Measurements from ENCODE around the gene PRKAR1A.
"Not testable (repeated sequence)": the region's sequence is repeated elsewhere in the genome, so short reads cannot be mapped to it uniquely, and the experiment has no call there.

PRKAR1A gene

GRCh38 chr17:68581863-68582645, 69.8 kb downstream of the PRKAR1A start:
- no peak for DNase-seq

- not testable (repeated sequence) for DNase-seq
Observed at GRCh38 chr17:68582867-68583266, 70.6 kb downstream of the PRKAR1A start.

GRCh38 chr17:68584581-68585303, 72.5 kb downstream of the PRKAR1A start:
- DNase-seq, result no peak

DNA sequence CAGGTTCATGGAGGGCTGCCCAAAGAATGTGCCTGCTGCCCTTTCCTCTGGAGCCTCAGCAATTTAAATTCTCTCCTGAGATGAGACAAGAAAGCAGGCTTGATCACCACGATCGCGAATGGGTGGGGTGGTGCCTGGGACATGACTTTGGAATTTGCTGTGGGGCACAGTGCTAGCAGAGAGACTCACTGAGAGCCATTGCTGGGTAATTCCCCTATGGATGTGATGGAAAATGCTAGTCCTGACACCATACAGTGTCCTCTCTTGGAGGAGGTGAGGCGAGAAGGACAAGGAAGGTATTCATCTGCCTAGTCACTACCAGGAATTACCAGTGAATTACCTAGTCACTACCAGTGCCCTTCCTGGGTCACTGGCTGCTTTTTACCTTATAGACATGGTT, 73.4 kb downstream of the PRKAR1A start:
- DNase-seq, result no peak

GRCh38 chr17:68587026-68587425, 74.8 kb downstream of the PRKAR1A start:
- DNase-seq, result no peak

- no peak for DNase-seq
Observed at GRCh38 chr17:68587847-68588246, 75.6 kb downstream of the PRKAR1A start.

DNA sequence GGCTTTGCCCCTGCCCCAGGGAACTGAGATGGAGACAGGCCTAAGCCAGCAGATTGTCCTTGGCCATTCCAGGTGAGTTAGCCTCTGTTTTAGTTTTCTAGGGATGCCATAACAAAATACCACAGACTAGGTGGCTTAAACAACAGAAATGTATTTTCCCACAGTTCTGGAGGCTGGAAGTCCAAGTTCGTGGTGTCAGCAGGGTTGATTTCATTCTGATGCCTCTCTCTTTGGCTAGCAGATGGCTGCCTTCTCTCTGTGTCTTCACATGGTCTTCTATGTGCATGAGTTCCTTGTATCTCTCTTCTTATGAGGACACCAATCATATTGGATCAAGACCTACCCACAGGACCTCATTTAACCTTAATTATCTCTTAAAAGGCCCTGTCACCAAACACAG, 76.1 kb downstream of the PRKAR1A start:
- DNase-seq, result no peak

- DNase-seq, result no peak
Observed at GRCh38 chr17:68589086-68589485, 76.9 kb downstream of the PRKAR1A start.

GRCh38 chr17:68591583-68591982, 79.4 kb downstream of the PRKAR1A start:
- no peak for DNase-seq

GRCh38 chr17:68592009-68592408, 79.8 kb downstream of the PRKAR1A start:
- DNase-seq, result no peak

- no peak for DNase-seq
Observed at GRCh38 chr17:68592682-68593641, 80.7 kb downstream of the PRKAR1A start.

GRCh38 chr17:68594552-68594951, 82.3 kb downstream of the PRKAR1A start:
- no peak for DNase-seq

- no peak for DNase-seq
Observed at GRCh38 chr17:68595496-68595895, 83.3 kb downstream of the PRKAR1A start.

GRCh38 chr17:68595986-68596385, 83.8 kb downstream of the PRKAR1A start:
- no peak for DNase-seq

GRCh38 chr17:68596411-68596945, 84.2 kb downstream of the PRKAR1A start:
- no peak for DNase-seq

DNA sequence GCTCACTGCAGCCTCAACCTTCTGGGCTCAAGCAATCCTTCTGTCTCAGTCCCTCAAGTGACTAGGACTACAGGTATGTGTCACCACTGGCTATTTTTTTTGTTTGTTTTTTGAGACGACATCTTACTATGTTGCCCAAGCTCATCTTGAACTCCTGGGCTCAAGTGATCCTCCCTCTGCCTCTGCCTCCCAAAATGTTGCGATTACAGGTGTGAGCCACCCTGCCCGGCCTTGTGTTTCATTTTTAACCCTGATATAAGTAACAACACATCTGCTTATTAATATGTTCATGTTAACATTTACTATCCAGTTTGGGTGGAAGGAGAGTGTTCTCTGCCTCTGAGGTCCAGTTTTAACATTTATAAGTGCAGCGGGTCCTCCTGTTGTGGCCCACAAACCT, 85.8 kb downstream of the PRKAR1A start:
- no peak for DNase-seq

GRCh38 chr17:68598545-68598961, 86.3 kb downstream of the PRKAR1A start:
- DNase-seq, result no peak

GRCh38 chr17:68599091-68599490, 86.9 kb downstream of the PRKAR1A start:
- no peak for DNase-seq

DNA sequence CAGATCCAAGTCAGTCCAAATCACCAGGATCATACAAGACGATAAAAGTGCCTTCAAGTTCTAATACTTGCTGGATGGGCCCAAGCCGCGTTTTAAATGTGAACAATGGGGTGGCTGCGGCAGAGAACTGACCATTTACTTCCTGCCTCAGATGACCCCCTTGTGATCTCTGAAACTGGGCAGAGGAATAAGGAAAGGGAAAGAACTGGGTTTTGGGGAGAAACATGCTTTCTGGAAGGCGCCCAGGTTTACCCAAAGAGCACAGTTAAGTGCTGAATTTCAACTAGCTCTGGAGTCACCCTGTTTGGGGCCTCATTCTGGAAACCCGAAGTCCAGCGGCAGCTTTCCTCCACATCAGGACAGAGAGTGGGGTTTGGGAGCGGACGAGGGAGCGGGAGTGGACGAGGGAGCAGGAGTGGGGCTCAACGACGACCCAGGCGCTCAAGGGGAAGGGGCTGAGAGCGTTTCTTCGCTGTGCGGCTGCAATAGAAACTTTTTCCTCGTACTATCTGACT, 87.4 kb downstream of the PRKAR1A start:
- no peak for DNase-seq

DNA sequence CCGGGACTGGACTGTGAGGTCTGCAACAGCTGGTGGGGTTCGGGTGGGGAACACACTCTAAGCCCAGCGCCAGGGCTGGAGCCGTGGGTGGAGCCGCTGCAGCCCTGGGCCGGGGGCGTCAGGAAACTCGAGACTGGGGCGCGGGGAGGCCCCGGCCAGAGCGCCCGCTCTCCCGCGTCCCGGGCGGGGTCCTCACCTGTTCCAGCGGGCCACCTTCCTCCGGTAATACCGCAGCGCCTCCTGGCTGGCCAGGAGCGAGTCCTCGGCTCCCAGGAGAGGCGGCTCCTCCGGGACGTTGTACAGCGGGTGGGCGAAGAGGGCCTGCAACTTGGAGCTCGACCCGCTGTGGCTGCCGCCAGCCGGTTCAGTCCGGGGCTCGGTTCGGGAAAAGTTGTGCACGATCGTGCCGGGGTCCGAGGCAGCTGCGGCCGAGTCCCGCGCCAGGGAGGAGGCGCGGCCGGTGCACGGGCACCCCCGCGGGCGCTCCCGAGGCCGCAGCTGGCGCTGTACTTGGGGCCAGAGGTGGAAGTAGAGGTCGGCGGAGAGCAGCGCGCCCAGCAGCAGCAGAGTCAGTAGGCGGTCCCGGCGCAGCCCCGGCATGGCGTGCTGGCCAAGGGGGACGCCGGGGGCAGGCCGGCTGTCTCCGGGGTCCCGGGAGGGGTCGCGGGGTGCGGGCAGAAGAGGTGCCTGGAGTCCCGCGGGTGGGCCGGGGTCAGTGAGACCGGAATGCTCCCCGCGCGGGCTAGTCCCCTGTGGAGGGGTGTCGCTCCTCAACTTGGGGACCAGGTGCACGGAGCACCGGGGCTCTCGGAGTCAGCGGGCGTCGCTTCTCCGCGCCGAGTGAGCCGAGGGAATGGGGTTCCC, 88.1 kb downstream of the PRKAR1A start:
- DNase-seq, result peak; percentile 13

Data from activated gamma-delta T cell (primary cell).